Chondrocyte (in vitro differentiated cells): ENCODE results near the gene CDV3. TPM values are rescaled to one million over a fixed set of nuclear protein-coding genes. Genes with fewer than 3 reads are reported as not detected.

ENCODE experiments used
- DNase-seq: peaks from one replicate; pipeline ENCODE4 v3.0.0; 2021; ENCODE audit warnings: mixed read lengths, low spot score
- H3K27ac Mint-ChIP-seq: one replicate; pipeline ENCODE4 v1.8.0; 2021; ENCODE audit warnings: mild to moderate bottlenecking, moderate library complexity, mixed read lengths; ENCODE audit not compliant: unreplicated experiment
- H3K27me3 Mint-ChIP-seq: 2 replicates; pipeline ENCODE4 v1.8.0; 2021; ENCODE audit warnings: low read depth, mixed read lengths
- H3K36me3 Mint-ChIP-seq: 2 replicates; pipeline ENCODE4 v1.8.0; 2021; ENCODE audit warnings: low read depth, mixed read lengths
- H3K4me1 Mint-ChIP-seq: 2 replicates; pipeline ENCODE4 v1.8.0; 2021; ENCODE audit warnings: low read depth, mild to moderate bottlenecking, mixed read lengths
- H3K4me3 Mint-ChIP-seq: one replicate; pipeline ENCODE4 v1.8.0; 2021; ENCODE audit warnings: mild to moderate bottlenecking, moderate library complexity, mixed read lengths; ENCODE audit not compliant: unreplicated experiment
- H3K9me3 Mint-ChIP-seq: 2 replicates; pipeline ENCODE4 v1.8.0; 2021; ENCODE audit warnings: low read depth, mixed read lengths
- total RNA-seq: library from RNA; stranded (reverse); gene quantifications from 3 replicates; pipeline ENCODE4 v1.2.1, GENCODE V29; 2021
- TF ChIP-seq, protein P1 (sequence below): fragments of 200-600 bp; sonication (generic); IDR thresholded peaks from 2 replicates; pipeline ENCODE4 v1.5.0; 2021; ENCODE audit warnings: antibody characterized with exemption, mild to moderate bottlenecking, moderate library complexity

CDV3 gene
- total RNA-seq, 1 donor from 2014 or later: 184 TPM

DNA sequence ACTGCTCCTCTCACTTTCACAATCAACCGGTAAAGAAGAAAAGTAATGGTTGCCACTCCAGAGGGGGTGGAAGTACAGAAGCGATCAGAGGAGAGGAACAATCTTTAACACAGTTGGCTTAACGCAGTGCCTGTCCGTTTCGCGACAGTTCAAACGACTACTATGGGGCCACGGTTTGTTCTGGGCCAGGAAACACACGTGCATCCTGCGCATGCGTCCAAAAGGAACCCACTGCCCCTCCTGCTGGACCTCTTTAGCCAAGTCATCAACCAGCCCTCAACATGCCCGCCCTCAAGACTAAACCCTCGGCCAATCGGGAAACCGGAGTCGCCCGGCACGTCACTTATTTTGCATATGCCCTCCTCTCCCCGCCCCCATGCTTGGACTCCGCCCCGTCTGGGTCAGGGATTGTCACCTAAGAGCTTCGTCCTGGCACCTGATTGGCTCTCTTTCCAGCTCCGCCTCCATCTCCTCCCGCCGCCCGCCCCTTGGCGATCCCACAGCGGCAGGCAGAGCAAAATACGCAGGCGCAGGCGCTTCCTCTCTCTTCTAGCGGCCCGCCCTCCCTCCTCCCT is 345 bp upstream of the CDV3 start:
- no peaks in the 10 kb centered on the region for H3K9me3 Mint-ChIP-seq
- no peaks in the 10 kb centered on the region for H3K27me3 Mint-ChIP-seq
- TF ChIP-seq, protein P1, sequence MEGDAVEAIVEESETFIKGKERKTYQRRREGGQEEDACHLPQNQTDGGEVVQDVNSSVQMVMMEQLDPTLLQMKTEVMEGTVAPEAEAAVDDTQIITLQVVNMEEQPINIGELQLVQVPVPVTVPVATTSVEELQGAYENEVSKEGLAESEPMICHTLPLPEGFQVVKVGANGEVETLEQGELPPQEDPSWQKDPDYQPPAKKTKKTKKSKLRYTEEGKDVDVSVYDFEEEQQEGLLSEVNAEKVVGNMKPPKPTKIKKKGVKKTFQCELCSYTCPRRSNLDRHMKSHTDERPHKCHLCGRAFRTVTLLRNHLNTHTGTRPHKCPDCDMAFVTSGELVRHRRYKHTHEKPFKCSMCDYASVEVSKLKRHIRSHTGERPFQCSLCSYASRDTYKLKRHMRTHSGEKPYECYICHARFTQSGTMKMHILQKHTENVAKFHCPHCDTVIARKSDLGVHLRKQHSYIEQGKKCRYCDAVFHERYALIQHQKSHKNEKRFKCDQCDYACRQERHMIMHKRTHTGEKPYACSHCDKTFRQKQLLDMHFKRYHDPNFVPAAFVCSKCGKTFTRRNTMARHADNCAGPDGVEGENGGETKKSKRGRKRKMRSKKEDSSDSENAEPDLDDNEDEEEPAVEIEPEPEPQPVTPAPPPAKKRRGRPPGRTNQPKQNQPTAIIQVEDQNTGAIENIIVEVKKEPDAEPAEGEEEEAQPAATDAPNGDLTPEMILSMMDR: peak; percentile 57
- H3K4me1 Mint-ChIP-seq: peaks cover 81% of the 10 kb centered on the region
- H3K4me3 Mint-ChIP-seq: peak overlapping the region; percentile 60
- H3K27ac Mint-ChIP-seq: peak overlapping the region; percentile 93
- DNase-seq: peak; percentile 100
- peaks cover 17% of the 10 kb centered on the region for H3K36me3 Mint-ChIP-seq

DNA sequence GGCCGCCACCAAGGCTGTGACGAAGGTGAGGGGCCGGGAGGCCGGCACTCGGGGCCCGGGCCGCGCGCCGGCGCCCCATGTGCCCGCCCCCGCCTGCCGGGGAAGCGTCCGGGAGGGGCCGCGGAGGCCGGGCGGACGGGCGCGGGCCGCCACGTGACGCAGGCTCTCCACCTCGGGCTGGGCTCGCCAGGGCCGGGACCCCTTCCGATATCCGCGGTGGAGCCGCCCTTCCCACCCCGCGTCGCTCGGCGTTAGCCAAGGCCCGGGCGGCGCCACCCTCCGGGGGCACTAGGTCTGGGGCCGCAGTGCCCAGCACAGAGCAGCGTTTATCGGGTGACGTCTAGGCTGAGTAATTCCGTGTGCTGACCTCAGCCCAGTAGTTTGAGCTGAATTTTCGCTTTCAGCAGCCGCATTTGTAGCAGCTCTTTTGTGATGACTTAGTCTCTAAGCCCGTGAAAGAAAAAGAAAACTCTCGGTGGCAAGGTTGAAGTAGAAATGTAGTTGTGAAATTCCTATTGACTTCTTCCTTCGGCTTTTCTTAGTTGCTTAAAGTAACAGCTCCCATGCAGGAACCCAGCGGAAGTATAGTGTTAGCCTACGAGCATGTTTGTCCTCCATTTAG is 885 bp downstream of the CDV3 start:
- Mint-ChIP-seq H3K4me1 (peaks cover 79% of the 10 kb centered on the region), H3K27me3 (no peaks in the 10 kb centered on the region), H3K4me3 (peak overlapping the region; percentile 80), H3K36me3 (peaks cover 19% of the 10 kb centered on the region), H3K27ac (peak overlapping the region; percentile 80), H3K9me3 (no peaks in the 10 kb centered on the region)
- no peak for DNase-seq
- TF ChIP-seq, protein P1: peak; percentile 53

DNA sequence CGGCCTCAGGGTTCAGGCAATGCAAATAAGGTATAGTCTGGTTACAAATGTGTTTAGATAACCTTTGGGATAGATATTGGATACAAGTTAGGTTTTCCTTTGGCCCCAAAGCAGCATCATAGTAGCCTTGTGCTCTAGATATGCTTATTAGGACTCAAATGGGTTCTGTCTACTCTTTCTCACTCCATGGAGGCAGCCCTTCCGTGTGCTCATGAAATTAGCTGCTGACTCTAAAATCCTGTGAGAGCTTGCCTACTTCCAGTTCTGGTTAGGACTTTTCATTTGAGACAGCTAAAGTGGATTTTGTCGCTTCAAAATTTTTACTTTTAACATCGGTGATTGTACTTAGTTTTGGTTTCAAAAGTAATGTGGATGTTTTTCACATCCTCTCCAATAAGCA is 1.6 kb downstream of the CDV3 start:
- TF ChIP-seq, protein P1: no peak
- Mint-ChIP-seq H3K27ac (peak overlapping the region; percentile 80), H3K27me3 (no peaks in the 10 kb centered on the region), H3K4me3 (peak overlapping the region; percentile 80), H3K36me3 (peaks cover 21% of the 10 kb centered on the region), H3K4me1 (peaks cover 72% of the 10 kb centered on the region), H3K9me3 (no peaks in the 10 kb centered on the region)
- no peak for DNase-seq

DNA sequence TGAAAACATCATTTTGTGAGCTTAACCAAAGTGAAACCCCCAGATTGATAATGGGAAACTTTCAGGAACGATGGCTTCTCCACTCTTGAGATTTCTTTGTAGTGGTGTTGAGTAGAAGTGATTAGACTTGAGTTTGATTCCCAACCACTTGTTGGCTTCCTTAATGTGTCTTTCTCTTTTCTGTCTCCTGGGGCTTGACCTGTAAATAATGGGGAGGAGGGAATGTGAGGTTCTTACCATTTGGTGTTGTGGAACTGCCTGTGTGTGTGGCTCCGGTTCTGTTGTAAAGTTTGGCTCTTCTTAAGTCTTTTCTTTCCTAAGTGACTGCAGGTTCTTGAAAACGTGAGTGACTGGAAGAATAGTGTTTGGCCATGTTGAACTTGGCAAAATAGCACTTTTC is 2.7 kb downstream of the CDV3 start:
- no peaks in the 10 kb centered on the region for H3K27me3 Mint-ChIP-seq
- no peaks in the 10 kb centered on the region for H3K9me3 Mint-ChIP-seq
- TF ChIP-seq, protein P1: no peak
- peaks cover 61% of the 10 kb centered on the region for H3K4me1 Mint-ChIP-seq
- peak overlapping the region; percentile 80 for H3K4me3 Mint-ChIP-seq
- no peak for DNase-seq
- H3K27ac Mint-ChIP-seq: peak overlapping the region; percentile 90
- peaks cover 21% of the 10 kb centered on the region for H3K36me3 Mint-ChIP-seq

DNA sequence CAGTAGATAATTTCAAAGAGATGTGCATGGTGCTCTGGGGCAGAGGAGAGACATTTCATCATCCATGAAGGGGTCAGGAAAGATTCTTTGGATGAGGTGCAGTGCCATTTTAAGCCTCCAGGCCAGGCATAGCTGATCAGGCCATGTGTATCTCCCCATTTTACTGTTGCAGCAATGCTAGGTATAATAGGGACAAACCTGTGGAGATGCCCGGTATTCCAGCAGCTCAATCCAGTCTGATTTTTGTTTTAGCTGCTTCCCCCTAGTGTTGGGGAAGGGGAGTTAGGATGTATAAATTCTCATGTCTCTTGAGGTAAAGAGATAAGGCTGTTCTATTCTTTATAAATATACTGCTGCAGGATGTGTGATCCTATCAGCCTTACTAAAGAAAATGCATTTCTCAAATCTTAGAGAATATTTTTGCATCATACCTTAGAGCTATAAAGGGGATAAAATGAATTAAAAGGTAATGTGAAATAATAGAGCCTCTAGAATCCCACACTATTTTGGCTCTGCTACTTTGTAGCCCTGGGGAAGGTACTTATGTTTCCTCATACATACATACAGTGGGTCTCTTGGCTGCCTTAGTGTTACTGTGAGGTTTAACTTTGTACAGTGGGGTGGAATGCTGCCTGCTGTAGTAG is 5.2 kb downstream of the CDV3 start:
- Mint-ChIP-seq H3K9me3 (no peaks in the 10 kb centered on the region), H3K4me3 (peak overlapping the region; percentile 22), H3K36me3 (peaks cover 30% of the 10 kb centered on the region), H3K27ac (peak overlapping the region; percentile 68), H3K4me1 (peaks cover 44% of the 10 kb centered on the region), H3K27me3 (no peaks in the 10 kb centered on the region)
- TF ChIP-seq, protein P1: peak; percentile 84
- DNase-seq: no peak
